HEK293 (cell line): ENCODE results near the gene BLVRB.

Experiments
- CTCF ChIA-PET: fragments of 350-600 bp; formaldehyde crosslinking; extraction: SDS; loops from one replicate; lab custom pipeline; 2021; ENCODE audit warnings: antibody characterized with exemption; lab: Yijun Ruan, JAX
- POLR2A ChIA-PET: fragments of 300-600 bp; formaldehyde crosslinking; extraction: SDS; loops from one replicate; lab custom pipeline; 2020; ENCODE audit warnings: antibody characterized with exemption, inconsistent platforms; lab: Yijun Ruan, JAX
- H3K27ac ChIP-seq: fragments of 200-500 bp; sonication (Bioruptor generic); 2 replicates; pipeline ENCODE4 v1.5.1; 2014; ENCODE audit warnings: low read depth, low read length, control low read depth, inconsistent platforms; ENCODE audit errors: extremely low read depth
- H3K36me3 ChIP-seq, 2 experiments: fragments of 200-500 bp in 1 of 2; sonication (Bioruptor generic) in 1 of 2; 1 replicate in 1 of 2; 2 replicates in 1 of 2; pipeline ENCODE4 v1.5.1; 2014 to 2017; ENCODE audit warnings: inconsistent platforms in 2 of 2, low read length in 2 of 2; ENCODE audit not compliant: control insufficient read depth in 2 of 2, insufficient read depth in 1 of 2
- H3K4me1 ChIP-seq: fragments of 200-500 bp; sonication (Bioruptor generic); 2 replicates; pipeline ENCODE4 v1.5.1; 2014; ENCODE audit warnings: mild to moderate bottlenecking, low read length, inconsistent platforms; ENCODE audit not compliant: control insufficient read depth, insufficient read depth
- H3K4me3 ChIP-seq: 2 replicates; pipeline ENCODE4 v1.5.1; 2011; ENCODE audit warnings: low read depth, mild to moderate bottlenecking, control low read depth, low read length, moderate library complexity
- H3K9me3 ChIP-seq: fragments of 200-500 bp; sonication (Bioruptor generic); 2 replicates; pipeline ENCODE4 v1.5.1; 2014; ENCODE audit warnings: low read depth, low read length, inconsistent platforms; ENCODE audit not compliant: control insufficient read depth, insufficient read depth
- IKZF3 ChIP-seq: fragments of 450-650 bp; IDR thresholded peaks from 2 replicates; pipeline ENCODE4 v1.5.0; 2018; ENCODE audit warnings: missing biosample characterization, mild to moderate bottlenecking, missing genetic modification characterization, moderate library complexity
- TCF7L2 ChIP-seq: IDR thresholded peaks from 2 replicates; pipeline ENCODE4 v1.6.1; 2011; ENCODE audit warnings: low read depth, mild to moderate bottlenecking, inconsistent platforms, low read length, moderate library complexity, borderline replicate concordance
- YY1 ChIP-seq: fragments of 450-650 bp; formaldehyde crosslinking; IDR thresholded peaks from 2 replicates; pipeline ENCODE4 v1.5.1; 2018; ENCODE audit warnings: missing biosample characterization, missing genetic modification characterization
- YY2 ChIP-seq: fragments of 450-650 bp; formaldehyde crosslinking; IDR thresholded peaks from 2 replicates; pipeline ENCODE4 v1.5.1; 2016; ENCODE audit warnings: missing biosample characterization, missing genetic modification characterization
- ZBTB1 ChIP-seq: fragments of 450-650 bp; formaldehyde crosslinking; IDR thresholded peaks from 2 replicates; pipeline ENCODE4 v1.5.1; 2016; ENCODE audit warnings: missing biosample characterization, missing genetic modification characterization
- ZBTB20 ChIP-seq: fragments of 450-650 bp; formaldehyde crosslinking; IDR thresholded peaks from 2 replicates; pipeline ENCODE4 v1.5.1; 2016; ENCODE audit warnings: missing biosample characterization, missing genetic modification characterization
- ZBTB7A ChIP-seq: fragments of 450-650 bp; formaldehyde crosslinking; IDR thresholded peaks from 2 replicates; pipeline ENCODE4 v1.5.1; 2016; ENCODE audit warnings: low read depth, missing biosample characterization, missing genetic modification characterization
- ZFHX2 ChIP-seq: fragments of 450-650 bp; formaldehyde crosslinking; conservative IDR thresholded peaks from 2 replicates; pipeline ENCODE4 v1.5.1; 2016; ENCODE audit warnings: missing biosample characterization, missing genetic modification characterization
- ZNF155 ChIP-seq: fragments of 450-650 bp; formaldehyde crosslinking; IDR thresholded peaks from 2 replicates; pipeline ENCODE4 v1.5.1; 2016; ENCODE audit warnings: missing biosample characterization, missing genetic modification characterization
- ZNF157 ChIP-seq: fragments of 450-650 bp; formaldehyde crosslinking; IDR thresholded peaks from 2 replicates; pipeline ENCODE4 v1.5.1; 2016; ENCODE audit warnings: missing biosample characterization, missing genetic modification characterization
- ZNF223 ChIP-seq: fragments of 450-650 bp; formaldehyde crosslinking; IDR thresholded peaks from 2 replicates; pipeline ENCODE4 v1.5.1; 2016; ENCODE audit warnings: missing biosample characterization, missing genetic modification characterization
- ZNF23 ChIP-seq: fragments of 450-650 bp; formaldehyde crosslinking; IDR thresholded peaks from 2 replicates; pipeline ENCODE4 v1.5.1; 2016; ENCODE audit warnings: missing biosample characterization, missing genetic modification characterization, borderline replicate concordance
- ZNF24 ChIP-seq: fragments of 450-650 bp; formaldehyde crosslinking; IDR thresholded peaks from 2 replicates; pipeline ENCODE4 v1.5.1; 2016; ENCODE audit warnings: missing biosample characterization, missing genetic modification characterization
- ZNF274 ChIP-seq, 2 experiments: fragments of 200-500 bp in 1 of 2; fragments of 450-650 bp in 1 of 2; sonication (Bioruptor generic) in 1 of 2; formaldehyde crosslinking in 1 of 2; IDR thresholded peaks; 2 replicates each; pipeline versions ENCODE4 v1.5.1 to v1.6.1; 2014 to 2016; ENCODE audit warnings: borderline replicate concordance in 1 of 2, inconsistent platforms in 1 of 2, low read length in 1 of 2, missing biosample characterization in 1 of 2, missing genetic modification characterization in 1 of 2
- ZNF335 ChIP-seq: fragments of 450-650 bp; formaldehyde crosslinking; conservative IDR thresholded peaks from 2 replicates; pipeline ENCODE4 v1.5.1; 2016; ENCODE audit warnings: missing biosample characterization, missing genetic modification characterization
- ZNF354C ChIP-seq: fragments of 450-650 bp; formaldehyde crosslinking; IDR thresholded peaks from 2 replicates; pipeline ENCODE4 v1.5.1; 2016; ENCODE audit warnings: missing biosample characterization, missing genetic modification characterization, low read depth, borderline replicate concordance
- ZNF510 ChIP-seq: fragments of 450-650 bp; formaldehyde crosslinking; IDR thresholded peaks from 2 replicates; pipeline ENCODE4 v1.5.1; 2018; ENCODE audit warnings: mild to moderate bottlenecking, missing genetic modification characterization, missing biosample characterization; ENCODE audit not compliant: insufficient replicate concordance
- ZNF623 ChIP-seq: fragments of 450-650 bp; formaldehyde crosslinking; IDR thresholded peaks from 2 replicates; pipeline ENCODE4 v1.5.1; 2016; ENCODE audit warnings: missing biosample characterization, missing genetic modification characterization
- ZNF677 ChIP-seq: fragments of 450-650 bp; IDR thresholded peaks from 2 replicates; pipeline ENCODE4 v1.5.0; 2018; ENCODE audit warnings: missing biosample characterization, mild to moderate bottlenecking, missing genetic modification characterization, moderate library complexity
- ZNF707 ChIP-seq: fragments of 450-650 bp; formaldehyde crosslinking; IDR thresholded peaks from 2 replicates; pipeline ENCODE4 v1.5.1; 2016; ENCODE audit warnings: missing biosample characterization, missing genetic modification characterization
- ZSCAN30 ChIP-seq: fragments of 450-650 bp; IDR thresholded peaks from 2 replicates; pipeline ENCODE4 v1.5.1; 2018; ENCODE audit warnings: missing biosample characterization, mild to moderate bottlenecking, missing genetic modification characterization, moderate library complexity
- TF ChIP-seq, protein P1 (sequence below): fragments of 450-650 bp; formaldehyde crosslinking; IDR thresholded peaks from 2 replicates; pipeline ENCODE4 v1.5.1; 2016; ENCODE audit warnings: missing biosample characterization, missing genetic modification characterization, low read depth
- TF ChIP-seq, protein P2 (sequence below): fragments of 450-650 bp; formaldehyde crosslinking; IDR thresholded peaks from 2 replicates; pipeline ENCODE4 v1.5.1; 2016; ENCODE audit warnings: missing biosample characterization, missing genetic modification characterization
- TF ChIP-seq, protein P3 (sequence below): fragments of 450-650 bp; formaldehyde crosslinking; IDR thresholded peaks from 2 replicates; pipeline ENCODE4 v1.5.1; 2016; ENCODE audit warnings: missing biosample characterization, missing genetic modification characterization
- TF ChIP-seq, protein P4 (sequence below): fragments of 450-650 bp; formaldehyde crosslinking; IDR thresholded peaks from 2 replicates; pipeline ENCODE4 v1.5.1; 2016; ENCODE audit warnings: missing biosample characterization, missing genetic modification characterization
- TF ChIP-seq, protein P5 (sequence below): fragments of 450-650 bp; formaldehyde crosslinking; IDR thresholded peaks from 2 replicates; pipeline ENCODE4 v1.5.1; 2017; ENCODE audit warnings: missing biosample characterization, missing genetic modification characterization
- TF ChIP-seq, protein P6 (sequence below): fragments of 450-650 bp; formaldehyde crosslinking; IDR thresholded peaks from 2 replicates; pipeline ENCODE4 v1.5.1; 2016; ENCODE audit warnings: missing biosample characterization, missing genetic modification characterization

The BLVRB gene

DNA sequence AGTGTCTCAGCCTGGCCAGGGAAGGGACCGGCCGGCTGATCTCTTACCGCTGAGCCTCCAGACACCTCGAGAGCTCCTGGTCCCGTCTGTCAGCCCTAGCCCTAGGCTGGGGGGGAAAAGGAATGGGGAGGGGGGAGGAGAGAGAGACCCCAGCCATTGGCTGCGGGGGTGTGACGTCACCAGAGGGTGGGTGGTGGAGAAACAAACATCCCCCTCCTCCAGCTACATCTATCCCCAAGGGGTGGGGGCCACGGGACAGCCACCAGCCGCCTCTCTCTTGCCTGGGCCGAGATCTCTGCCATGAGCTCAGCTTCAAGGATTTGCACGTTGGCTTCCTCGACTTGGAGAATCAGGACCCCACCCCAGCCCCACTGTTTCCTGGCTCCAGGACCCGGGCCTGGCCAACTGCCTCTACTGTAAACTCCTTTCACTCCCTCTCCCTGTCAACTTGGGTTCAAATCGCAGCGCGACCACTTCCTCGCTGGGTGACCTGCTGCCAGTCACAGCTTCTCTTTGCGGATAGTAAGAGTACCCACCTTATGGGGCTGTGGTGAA is 52.2 kb downstream of the BLVRB start, which contains the start of gene PRX:
Gene PRX, minus strand, starts transcription at position 88 of the 555 bp plus-strand sequence. CDS start 5,446 bp downstream, outside the sequence.
- H3K4me1 ChIP-seq: peaks cover 8% of the 10 kb centered on the region; the same call in 1 of the 2 replicates
- TF ChIP-seq ZNF623 (tag by site-specific recombination) (no peak), ZBTB20 (tag by site-specific recombination) (no peak), ZNF24 (tag by site-specific recombination) (no peak), ZBTB7A (tag by site-specific recombination) (no peak), ZSCAN30 (tag by site-specific recombination) (no peak), ZNF335 (0 out of 2 replicates have a peak, but pooled peaks have one; percentile 20), ZNF677 (no peak), ZNF274 (IDR thresholded peaks at IDR 0.05; ENCODE audit: low read length) (no peak), ZNF274 (tag by site-specific recombination; IDR thresholded peaks at IDR 0.05; ENCODE audit: borderline replicate concordance) (no peak), TCF7L2 (no peak), IKZF3 (no peak), ZNF23 (tag by site-specific recombination) (no peak), ZNF223 (tag by site-specific recombination) (no peak), ZNF354C (tag by site-specific recombination) (no peak), ZNF155 (tag by site-specific recombination) (no peak), ZNF510 (no peak), ZNF157 (no peak), ZFHX2 (tag by site-specific recombination) (peak; percentile 50), ZBTB1 (tag by site-specific recombination) (no peak), ZNF707 (tag by site-specific recombination) (no peak), YY1 (no peak), YY2 (tag by site-specific recombination) (no peak)
- TF ChIP-seq, protein P1, sequence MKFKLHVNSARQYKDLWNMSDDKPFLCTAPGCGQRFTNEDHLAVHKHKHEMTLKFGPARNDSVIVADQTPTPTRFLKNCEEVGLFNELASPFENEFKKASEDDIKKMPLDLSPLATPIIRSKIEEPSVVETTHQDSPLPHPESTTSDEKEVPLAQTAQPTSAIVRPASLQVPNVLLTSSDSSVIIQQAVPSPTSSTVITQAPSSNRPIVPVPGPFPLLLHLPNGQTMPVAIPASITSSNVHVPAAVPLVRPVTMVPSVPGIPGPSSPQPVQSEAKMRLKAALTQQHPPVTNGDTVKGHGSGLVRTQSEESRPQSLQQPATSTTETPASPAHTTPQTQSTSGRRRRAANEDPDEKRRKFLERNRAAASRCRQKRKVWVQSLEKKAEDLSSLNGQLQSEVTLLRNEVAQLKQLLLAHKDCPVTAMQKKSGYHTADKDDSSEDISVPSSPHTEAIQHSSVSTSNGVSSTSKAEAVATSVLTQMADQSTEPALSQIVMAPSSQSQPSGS (tag by site-specific recombination): peak; percentile 52; the same call in 1 of the 2 replicates
- TF ChIP-seq, protein P2, sequence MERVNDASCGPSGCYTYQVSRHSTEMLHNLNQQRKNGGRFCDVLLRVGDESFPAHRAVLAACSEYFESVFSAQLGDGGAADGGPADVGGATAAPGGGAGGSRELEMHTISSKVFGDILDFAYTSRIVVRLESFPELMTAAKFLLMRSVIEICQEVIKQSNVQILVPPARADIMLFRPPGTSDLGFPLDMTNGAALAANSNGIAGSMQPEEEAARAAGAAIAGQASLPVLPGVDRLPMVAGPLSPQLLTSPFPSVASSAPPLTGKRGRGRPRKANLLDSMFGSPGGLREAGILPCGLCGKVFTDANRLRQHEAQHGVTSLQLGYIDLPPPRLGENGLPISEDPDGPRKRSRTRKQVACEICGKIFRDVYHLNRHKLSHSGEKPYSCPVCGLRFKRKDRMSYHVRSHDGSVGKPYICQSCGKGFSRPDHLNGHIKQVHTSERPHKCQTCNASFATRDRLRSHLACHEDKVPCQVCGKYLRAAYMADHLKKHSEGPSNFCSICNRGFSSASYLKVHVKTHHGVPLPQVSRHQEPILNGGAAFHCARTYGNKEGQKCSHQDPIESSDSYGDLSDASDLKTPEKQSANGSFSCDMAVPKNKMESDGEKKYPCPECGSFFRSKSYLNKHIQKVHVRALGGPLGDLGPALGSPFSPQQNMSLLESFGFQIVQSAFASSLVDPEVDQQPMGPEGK: peak; percentile 39; the same call in 1 of the 2 replicates
- TF ChIP-seq, protein P3, sequence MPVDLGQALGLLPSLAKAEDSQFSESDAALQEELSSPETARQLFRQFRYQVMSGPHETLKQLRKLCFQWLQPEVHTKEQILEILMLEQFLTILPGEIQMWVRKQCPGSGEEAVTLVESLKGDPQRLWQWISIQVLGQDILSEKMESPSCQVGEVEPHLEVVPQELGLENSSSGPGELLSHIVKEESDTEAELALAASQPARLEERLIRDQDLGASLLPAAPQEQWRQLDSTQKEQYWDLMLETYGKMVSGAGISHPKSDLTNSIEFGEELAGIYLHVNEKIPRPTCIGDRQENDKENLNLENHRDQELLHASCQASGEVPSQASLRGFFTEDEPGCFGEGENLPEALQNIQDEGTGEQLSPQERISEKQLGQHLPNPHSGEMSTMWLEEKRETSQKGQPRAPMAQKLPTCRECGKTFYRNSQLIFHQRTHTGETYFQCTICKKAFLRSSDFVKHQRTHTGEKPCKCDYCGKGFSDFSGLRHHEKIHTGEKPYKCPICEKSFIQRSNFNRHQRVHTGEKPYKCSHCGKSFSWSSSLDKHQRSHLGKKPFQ: no peak
- TF ChIP-seq, protein P4, sequence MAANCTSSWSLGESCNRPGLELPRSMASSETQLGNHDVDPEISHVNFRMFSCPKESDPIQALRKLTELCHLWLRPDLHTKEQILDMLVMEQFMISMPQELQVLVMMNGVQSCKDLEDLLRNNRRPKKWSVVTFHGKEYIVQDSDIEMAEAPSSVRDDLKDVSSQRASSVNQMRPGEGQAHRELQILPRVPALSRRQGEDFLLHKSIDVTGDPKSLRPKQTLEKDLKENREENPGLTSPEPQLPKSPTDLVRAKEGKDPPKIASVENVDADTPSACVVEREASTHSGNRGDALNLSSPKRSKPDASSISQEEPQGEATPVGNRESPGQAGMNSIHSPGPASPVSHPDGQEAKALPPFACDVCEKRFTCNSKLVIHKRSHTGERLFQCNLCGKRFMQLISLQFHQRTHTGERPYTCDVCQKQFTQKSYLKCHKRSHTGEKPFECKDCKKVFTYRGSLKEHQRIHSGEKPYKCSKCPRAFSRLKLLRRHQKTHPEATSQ: no peak
- TF ChIP-seq, protein P5, sequence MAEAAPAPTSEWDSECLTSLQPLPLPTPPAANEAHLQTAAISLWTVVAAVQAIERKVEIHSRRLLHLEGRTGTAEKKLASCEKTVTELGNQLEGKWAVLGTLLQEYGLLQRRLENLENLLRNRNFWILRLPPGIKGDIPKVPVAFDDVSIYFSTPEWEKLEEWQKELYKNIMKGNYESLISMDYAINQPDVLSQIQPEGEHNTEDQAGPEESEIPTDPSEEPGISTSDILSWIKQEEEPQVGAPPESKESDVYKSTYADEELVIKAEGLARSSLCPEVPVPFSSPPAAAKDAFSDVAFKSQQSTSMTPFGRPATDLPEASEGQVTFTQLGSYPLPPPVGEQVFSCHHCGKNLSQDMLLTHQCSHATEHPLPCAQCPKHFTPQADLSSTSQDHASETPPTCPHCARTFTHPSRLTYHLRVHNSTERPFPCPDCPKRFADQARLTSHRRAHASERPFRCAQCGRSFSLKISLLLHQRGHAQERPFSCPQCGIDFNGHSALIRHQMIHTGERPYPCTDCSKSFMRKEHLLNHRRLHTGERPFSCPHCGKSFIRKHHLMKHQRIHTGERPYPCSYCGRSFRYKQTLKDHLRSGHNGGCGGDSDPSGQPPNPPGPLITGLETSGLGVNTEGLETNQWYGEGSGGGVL (tag by site-specific recombination): peak; percentile 49; the same call in 1 of the 2 replicates
- TF ChIP-seq, protein P6, sequence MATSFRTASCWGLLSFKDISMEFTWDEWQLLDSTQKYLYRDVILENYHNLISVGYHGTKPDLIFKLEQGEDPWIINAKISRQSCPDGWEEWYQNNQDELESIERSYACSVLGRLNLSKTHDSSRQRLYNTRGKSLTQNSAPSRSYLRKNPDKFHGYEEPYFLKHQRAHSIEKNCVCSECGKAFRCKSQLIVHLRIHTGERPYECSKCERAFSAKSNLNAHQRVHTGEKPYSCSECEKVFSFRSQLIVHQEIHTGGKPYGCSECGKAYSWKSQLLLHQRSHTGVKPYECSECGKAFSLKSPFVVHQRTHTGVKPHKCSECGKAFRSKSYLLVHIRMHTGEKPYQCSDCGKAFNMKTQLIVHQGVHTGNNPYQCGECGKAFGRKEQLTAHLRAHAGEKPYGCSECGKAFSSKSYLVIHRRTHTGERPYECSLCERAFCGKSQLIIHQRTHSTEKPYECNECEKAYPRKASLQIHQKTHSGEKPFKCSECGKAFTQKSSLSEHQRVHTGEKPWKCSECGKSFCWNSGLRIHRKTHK (tag by site-specific recombination): no peak

More for the DNA sequence above, 52.2 kb downstream of the BLVRB start, which contains the start of gene PRX:
- H3K36me3 ChIP-seq: no peaks in the 10 kb centered on the region
- ChIA-PET CTCF (interaction anchor here (0.6 to 2.0 kb wide), 6 partner anchors 11 to 203 kb away, joined by 3 to 9 read pairs (median 4); partner anchors contain the start of gene SERTAD1), POLR2A (interaction anchor here (1.3 to 5.5 kb wide), 5 partner anchors 7 to 65 kb away, joined by 3 to 38 read pairs (median 8); partner anchors contain the start of genes BLVRB, C19orf47, PLD3 and SERTAD1)
- no peaks in the 10 kb centered on the region for H3K9me3 ChIP-seq
- peak within 1 kb of the TSS; percentile 30; the same call in 1 of the 2 replicates for H3K27ac ChIP-seq
- H3K4me3 ChIP-seq: no peak within 1 kb of the TSS
